HAP-1 (cell line): ENCODE results near the gene PDE6A.

Experiments used
- DNase-seq, 2 experiments: peaks; one replicate each; pipeline ENCODE4 v3.0.0-alpha.2; 2016 to 2020; ENCODE audit warnings: low spot score in 2 of 2
- H3K27me3 ChIP-seq: fragments of 250-450 bp; sonication (Bioruptor Pico); 2 replicates; pipeline ENCODE4 v1.5.1; 2020; ENCODE audit warnings: low read depth, mild to moderate bottlenecking, moderate library complexity
- H3K36me3 ChIP-seq: fragments of 250-450 bp; sonication (Bioruptor Pico); replicated peaks from 2 replicates; pipeline ENCODE4 v1.5.1; 2020; ENCODE audit warnings: mild to moderate bottlenecking
- H3K4me1 ChIP-seq: fragments of 250-450 bp; sonication (Bioruptor Pico); 2 replicates; pipeline ENCODE4 v1.5.1; 2020; ENCODE audit warnings: mild to moderate bottlenecking
- H3K4me3 ChIP-seq: fragments of 250-450 bp; sonication (Bioruptor Pico); 2 replicates; pipeline ENCODE4 v1.5.1; 2020; ENCODE audit warnings: mild to moderate bottlenecking, moderate library complexity
- H3K9me3 ChIP-seq: fragments of 250-450 bp; sonication (Bioruptor Pico); 2 replicates; pipeline ENCODE4 v1.5.1; 2020; ENCODE audit warnings: mild to moderate bottlenecking, moderate library complexity
- in situ Hi-C: fragments of 300-500 bp; cut with MboI; formaldehyde crosslinking; loops from 3 replicates; pipeline ENCODE4 v1.14.3; 2020; ENCODE audit warnings: low sequenced_read_pairs, inconsistent platforms, mixed read lengths

The PDE6A gene

DNA sequence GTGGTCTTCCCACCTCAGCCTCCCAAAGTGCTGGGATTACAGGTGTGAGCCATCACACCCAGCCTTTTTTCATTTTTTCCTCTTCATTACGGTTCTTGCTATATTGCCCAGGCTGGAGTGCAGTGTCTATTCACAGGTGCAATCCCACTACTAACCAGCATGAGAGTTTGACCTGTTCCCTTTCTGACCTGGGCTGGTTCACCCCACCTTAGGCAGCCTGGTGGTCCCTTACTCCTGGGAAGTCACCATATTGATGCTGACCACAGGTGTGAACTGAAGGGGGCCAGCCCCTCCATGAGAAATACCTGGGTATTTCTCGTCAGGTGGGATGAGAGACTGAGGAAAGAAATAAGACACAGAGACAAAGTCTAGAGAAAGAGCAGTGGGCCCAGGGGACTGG, 2.4 kb downstream of the PDE6A start:
- Histone ChIP-seq H3K36me3 (no peaks in the 10 kb centered on the region), H3K4me1 (no peaks in the 10 kb centered on the region)
- in situ Hi-C loops, result no loop called here

DNA sequence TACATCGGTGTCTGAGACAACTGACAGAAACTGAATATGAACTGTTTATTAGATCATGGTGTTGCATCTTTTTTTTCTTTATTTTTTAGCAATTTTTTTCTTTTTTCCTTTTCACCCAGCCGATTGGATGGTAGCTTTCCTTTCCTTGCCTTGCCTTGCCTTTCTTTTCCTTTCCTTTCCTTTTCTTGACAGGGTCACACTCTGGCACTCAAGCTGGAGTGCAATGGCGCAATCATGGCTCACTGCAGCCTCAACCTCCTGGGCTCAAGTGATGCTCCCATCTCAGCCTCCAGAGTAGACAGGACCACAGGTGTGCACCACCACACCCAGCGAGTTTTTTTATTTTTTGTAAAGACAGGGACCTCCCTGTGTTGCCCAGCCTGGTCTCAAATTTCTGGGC, 2.8 kb downstream of the PDE6A start:
- H3K36me3 ChIP-seq, result no peaks in the 10 kb centered on the region
- H3K4me1 ChIP-seq, result no peaks in the 10 kb centered on the region
- in situ Hi-C loops, result no loop called here
- no peak for DNase-seq
- H3K27me3 ChIP-seq, result no peaks in the 10 kb centered on the region
- H3K9me3 ChIP-seq, result no peaks in the 10 kb centered on the region
- H3K4me3 ChIP-seq, result no peak overlapping the region

More for the DNA sequence above, 2.4 kb downstream of the PDE6A start:
- Histone ChIP-seq H3K9me3 (no peaks in the 10 kb centered on the region), H3K27me3 (no peaks in the 10 kb centered on the region), H3K4me3 (no peak overlapping the region)
- no peak for DNase-seq

DNA sequence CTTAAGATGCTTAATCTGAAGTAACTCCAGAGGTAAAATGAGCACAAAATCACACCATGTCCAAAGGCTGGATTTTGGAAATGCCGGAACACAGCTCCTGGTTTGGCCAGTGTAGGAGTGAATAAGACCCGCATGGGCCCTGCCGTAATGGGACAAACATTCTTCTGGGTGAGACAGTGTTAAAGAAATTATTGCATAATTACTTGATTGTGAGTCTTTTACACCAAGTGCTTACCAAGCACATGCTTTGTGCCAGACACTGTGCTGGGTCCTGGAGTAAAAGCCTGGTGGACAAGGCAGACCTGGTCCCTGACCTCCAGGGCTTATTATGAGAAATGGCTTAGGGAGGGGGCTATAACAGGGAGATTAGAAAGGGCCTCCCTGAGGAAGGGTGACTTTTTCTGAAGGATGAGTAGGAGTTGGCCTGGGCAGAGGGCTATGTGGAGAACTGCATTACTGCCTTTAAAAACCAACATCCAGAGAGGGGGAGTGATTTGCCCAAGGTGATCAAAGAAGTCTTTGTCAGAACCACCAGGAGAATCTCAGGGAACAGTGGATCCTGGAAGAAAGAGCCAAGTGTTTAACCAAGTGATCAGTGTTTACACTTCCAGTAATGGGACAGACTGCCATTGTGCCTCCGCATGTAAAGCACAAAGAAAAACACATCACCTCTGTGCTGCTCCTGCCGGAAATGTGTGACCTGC, 3.5 kb downstream of the PDE6A start:
- Histone ChIP-seq H3K4me3 (no peak overlapping the region), H3K36me3 (no peaks in the 10 kb centered on the region), H3K9me3 (no peaks in the 10 kb centered on the region), H3K4me1 (no peaks in the 10 kb centered on the region), H3K27me3 (no peaks in the 10 kb centered on the region)
- DNase-seq, result no peak
- in situ Hi-C loops, result no loop called here

DNA sequence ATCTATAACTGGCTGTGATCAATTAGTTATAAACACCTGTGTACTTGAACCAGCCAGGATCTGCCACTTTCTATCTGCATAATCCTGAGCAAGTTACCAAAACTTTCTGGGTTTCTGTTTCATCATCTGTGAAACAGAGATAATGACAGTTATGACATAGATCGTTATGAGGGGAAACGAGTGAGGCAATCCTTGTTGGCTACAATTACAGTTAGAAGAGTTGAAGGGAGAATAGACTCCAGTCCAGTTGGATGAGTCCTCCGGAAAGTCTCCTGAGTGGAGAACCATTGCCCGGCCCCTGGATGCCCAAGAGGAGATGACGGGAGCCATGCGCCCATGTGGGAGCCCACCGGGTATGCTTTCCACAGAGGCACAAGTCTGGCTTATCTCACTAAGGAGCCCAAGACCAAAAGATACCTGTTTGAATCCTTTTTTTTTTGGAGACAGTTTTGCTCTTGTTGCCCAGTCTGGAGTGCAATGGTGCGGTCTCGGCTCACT, 4.5 kb downstream of the PDE6A start:
- Histone ChIP-seq H3K4me3 (no peak overlapping the region), H3K27me3 (no peaks in the 10 kb centered on the region), H3K9me3 (no peaks in the 10 kb centered on the region), H3K4me1 (no peaks in the 10 kb centered on the region), H3K36me3 (no peaks in the 10 kb centered on the region)
- DNase-seq, result no peak
- in situ Hi-C loops, result no loop called here

DNA sequence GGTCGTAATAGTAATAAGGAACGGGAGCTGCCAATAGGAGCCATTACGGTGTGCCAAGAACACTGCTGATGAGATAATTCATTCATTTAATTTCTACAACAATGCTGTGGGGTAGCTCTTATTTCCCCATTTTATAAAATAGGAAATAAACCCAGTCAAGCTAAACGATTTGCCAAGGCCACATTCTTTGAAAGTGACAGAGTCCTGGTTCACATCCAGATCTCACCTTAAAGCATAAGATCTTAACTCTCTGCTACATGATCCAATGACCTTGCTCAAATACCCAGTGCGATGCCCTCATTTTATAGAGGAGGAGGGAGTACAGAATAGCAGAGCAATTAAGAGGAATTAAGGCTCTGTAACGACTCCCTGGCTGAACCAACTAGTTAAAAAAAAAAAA, 5.0 kb downstream of the PDE6A start:
- Histone ChIP-seq H3K4me1 (no peaks in the 10 kb centered on the region), H3K27me3 (peaks cover under 1% of the 10 kb centered on the region; the same call in 1 of the 2 replicates), H3K9me3 (no peaks in the 10 kb centered on the region), H3K36me3 (no peaks in the 10 kb centered on the region), H3K4me3 (no peak overlapping the region)
- DNase-seq, result no peak
- in situ Hi-C loops, result no loop called here

DNA sequence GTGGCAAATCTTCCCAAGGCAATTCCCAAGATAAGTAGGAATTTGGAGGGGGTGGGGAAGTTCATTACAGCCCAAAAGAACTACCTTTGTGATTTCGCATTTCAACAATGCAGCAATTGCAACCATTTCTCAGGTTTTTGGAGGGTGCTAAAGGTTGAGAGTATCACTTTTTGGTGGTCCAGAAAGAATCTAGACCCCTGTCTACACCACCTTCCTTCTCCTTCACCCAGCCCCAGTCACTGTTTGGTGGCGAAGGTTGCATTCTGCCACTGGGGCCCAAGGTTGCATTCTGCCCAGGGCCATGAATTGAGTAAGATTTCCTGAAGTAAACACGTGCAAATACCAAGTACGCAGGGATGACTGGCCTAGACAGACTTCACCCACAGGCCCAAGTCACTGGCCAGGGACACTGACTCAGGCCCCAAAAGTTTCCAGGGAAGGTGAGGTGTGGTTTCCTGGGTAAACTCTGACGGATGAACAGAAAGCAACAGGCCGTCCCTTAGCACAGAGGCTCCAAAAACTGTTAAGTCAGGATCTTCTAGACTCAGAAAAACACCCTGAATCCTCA, 5.7 kb downstream of the PDE6A start:
- in situ Hi-C loops, result no loop called here
- no peaks in the 10 kb centered on the region for H3K36me3 ChIP-seq
- H3K4me1 ChIP-seq, result no peaks in the 10 kb centered on the region
- H3K9me3 ChIP-seq, result no peaks in the 10 kb centered on the region
- H3K4me3 ChIP-seq, result no peak overlapping the region
- DNase-seq, result no peak
- H3K27me3 ChIP-seq, result peaks cover 2% of the 10 kb centered on the region; the same call in 1 of the 2 replicates

DNA sequence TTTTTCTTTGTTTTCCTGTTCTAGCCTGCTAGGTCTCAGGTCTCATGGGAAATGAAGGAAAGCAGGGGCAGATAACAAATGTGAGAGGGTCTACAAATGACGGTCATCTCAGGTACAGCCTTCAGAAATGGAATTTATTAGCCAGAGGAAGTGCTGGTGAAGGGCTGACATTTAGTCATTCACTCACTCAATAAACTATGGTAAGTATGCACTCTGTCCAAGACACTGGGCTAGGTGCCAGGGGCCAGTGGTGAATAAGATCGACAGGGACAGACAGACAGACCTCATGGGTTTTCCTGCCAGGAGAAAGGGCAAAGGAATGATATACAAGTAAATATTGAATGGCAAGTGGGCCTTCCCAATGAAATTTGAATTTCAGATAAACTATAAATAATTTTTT, 6.3 kb downstream of the PDE6A start:
- Histone ChIP-seq H3K4me3 (no peak overlapping the region), H3K36me3 (no peaks in the 10 kb centered on the region), H3K4me1 (no peaks in the 10 kb centered on the region), H3K27me3 (peaks cover 2% of the 10 kb centered on the region; the same call in 1 of the 2 replicates), H3K9me3 (no peaks in the 10 kb centered on the region)
- in situ Hi-C loops, result no loop called here
- DNase-seq, result no peak

DNA sequence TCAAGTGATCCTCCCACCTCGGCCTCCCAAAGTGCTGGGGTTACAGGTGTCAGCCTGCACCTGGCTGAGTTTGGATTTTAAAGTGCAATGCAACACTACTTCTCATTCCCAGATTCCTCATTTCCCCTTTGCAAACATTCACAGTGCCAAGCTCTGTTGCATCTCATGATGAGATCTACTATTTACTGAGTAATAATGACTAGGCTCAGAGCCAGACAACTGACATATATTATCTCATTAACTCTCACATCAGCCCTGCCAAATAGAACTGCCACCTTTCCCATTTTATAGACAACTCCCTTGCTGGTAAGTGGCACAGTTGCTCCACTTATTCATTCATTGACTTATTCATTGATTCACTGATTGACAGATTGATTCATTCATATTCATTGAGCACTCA, 7.0 kb downstream of the PDE6A start:
- no peaks in the 10 kb centered on the region for H3K4me1 ChIP-seq
- in situ Hi-C loops, result no loop called here
- H3K9me3 ChIP-seq, result no peaks in the 10 kb centered on the region
- no peaks in the 10 kb centered on the region for H3K36me3 ChIP-seq
- H3K27me3 ChIP-seq, result peaks cover 2% of the 10 kb centered on the region; the same call in 1 of the 2 replicates
- no peak overlapping the region for H3K4me3 ChIP-seq
- DNase-seq, result no peak

DNA sequence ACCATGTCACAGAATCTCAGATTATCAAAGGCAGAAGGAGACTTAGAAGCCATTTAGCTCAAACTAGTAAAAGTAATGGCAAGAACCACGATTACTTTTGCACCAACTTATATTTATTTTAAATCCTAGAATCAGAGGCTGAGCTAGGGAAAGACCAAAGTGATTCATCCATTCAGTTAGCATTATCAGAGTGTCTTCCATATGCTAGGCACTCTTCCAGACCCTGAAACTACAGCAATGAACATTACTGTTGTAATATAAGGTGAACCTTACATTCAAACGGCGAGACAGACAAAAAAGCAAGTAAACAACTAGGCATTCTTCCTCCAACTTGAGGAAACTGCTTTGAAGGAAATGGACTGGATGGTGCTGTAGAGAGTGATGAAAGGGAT, 7.9 kb downstream of the PDE6A start:
- no peaks in the 10 kb centered on the region for H3K4me1 ChIP-seq
- H3K27me3 ChIP-seq, result peaks cover 2% of the 10 kb centered on the region
- H3K36me3 ChIP-seq, result no peaks in the 10 kb centered on the region
- no peak overlapping the region for H3K4me3 ChIP-seq
- in situ Hi-C loops, result no loop called here
- DNase-seq, result no peak
- no peaks in the 10 kb centered on the region for H3K9me3 ChIP-seq

DNA sequence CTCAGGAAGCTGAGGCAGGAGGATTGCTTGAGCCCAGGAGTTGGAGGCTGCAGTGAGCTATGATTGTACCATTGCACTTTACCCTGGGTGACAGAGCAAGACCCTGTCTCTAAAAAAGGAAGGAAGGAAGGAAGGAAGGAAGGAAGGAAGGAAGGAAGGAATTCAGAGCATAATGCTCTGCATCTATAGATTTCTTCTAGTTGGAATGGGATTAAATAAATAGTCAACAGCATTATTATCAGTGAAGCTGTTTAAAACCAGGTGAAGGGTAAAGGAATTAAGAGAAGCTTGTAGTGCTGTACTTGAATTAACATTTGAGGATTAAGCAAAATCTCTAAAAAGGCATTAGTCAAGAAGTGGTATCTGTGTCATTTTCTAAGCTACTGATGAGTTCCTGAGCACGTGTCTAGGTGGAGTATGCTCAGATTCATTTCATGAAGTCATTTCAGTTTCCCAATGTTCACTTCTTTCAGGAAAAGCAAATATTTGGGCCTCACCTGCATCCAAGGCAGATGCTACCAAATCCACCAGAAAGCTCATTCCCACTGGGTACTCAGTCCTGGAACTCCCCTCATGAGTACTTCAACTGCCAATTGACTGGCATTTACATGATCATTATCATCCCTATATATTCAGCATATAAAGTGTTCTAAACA, 8.4 kb downstream of the PDE6A start:
- Histone ChIP-seq H3K27me3 (peaks cover 5% of the 10 kb centered on the region), H3K4me3 (no peak overlapping the region), H3K36me3 (no peaks in the 10 kb centered on the region), H3K4me1 (no peaks in the 10 kb centered on the region), H3K9me3 (no peaks in the 10 kb centered on the region)
- in situ Hi-C loops, result no loop called here
- DNase-seq, result no peak

DNA sequence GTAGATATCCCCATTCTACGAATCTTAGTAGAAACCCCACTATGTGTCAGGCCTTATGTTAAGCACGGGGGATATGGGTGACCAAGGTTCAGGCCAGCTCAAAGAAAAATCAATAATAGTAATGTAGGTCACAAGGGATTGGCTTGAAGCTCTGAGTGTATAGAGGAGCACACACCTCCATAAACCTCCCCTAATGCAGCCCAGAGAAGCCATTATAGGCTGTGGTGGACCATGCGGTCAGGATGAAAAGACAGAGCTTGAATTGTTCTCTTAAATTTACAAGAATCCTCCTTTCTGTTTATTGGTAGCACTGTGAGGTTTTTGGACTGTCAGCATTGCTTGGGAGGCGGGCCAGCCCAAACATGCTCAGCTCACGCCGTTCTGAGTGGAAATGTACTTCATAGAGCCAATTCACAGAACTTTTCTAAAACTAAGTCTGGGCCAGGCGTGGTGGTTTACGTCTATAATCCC, 9.1 kb downstream of the PDE6A start:
- in situ Hi-C loops, result no loop called here
- H3K9me3 ChIP-seq, result no peaks in the 10 kb centered on the region
- no peak for DNase-seq
- H3K36me3 ChIP-seq, result no peaks in the 10 kb centered on the region
- H3K4me1 ChIP-seq, result no peaks in the 10 kb centered on the region
- peaks cover 11% of the 10 kb centered on the region for H3K27me3 ChIP-seq
- H3K4me3 ChIP-seq, result no peak overlapping the region

DNA sequence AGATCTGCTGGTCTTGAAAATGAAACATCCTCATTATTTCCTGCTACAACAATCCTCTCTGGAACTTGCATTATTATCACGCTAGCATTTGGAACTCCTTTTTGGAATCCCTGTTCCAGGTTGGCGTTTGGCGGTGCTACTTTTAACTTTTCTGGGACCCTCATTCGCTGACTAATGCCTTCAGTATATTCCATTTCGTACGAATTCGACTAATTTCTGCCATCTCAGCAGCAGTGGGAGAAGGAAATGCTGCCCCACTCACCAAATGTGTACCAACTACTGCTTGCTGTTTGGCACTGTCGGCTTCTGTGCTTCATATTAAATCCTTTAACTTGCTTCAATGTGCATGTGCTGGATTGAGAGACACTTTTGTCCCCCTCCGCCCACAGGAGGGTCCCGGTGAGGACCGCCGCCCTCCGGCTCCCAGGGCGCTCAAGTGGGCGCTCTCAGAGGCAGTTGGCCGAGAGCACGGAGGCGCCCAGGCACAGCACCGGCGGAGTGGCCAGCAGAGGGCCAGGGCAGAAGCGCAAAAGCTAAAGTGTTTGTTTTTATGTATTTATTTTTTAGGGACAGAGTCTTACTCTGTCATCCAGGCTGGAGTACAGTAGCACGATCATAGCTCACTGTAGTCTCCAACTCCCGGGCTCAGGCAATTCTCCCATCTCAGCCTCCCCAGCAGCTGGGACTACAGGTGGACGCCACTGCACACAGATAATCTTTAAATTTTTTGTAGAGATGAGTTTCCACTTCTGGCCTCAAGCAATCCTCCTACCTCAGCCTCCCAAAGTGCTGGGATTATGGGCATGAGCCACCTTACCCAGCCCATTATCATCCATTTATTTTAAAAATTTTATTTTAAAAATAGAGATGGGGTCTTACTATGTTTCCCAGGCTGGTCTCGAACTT, 11.9 kb downstream of the PDE6A start:
- in situ Hi-C loops, result no loop called here
- no peak overlapping the region for H3K4me3 ChIP-seq
- H3K4me1 ChIP-seq, result no peaks in the 10 kb centered on the region
- no peak for DNase-seq
- H3K36me3 ChIP-seq, result no peaks in the 10 kb centered on the region
- peaks cover 13% of the 10 kb centered on the region for H3K27me3 ChIP-seq
- H3K9me3 ChIP-seq, result no peaks in the 10 kb centered on the region

DNA sequence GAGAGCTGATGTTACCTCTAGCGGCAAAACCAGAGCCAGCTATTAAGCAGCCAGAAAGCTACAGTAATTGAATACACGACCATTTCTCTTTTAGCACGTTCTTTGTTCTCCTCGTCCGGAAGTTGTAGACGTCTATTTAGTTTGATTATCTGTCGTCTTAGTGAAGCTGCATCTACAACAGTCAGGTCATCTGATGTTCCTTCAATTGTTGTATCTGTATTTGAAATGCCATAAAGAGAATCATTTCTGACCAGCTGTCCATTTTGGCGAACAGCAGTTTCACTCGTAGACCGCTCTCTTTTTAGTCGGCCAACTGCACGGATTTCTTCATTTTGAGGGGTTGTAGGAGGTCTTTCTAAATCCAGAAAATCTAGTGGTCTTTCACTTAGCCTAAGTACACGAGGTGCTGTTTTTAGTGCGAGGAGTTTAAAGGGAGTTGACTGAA, 12.6 kb downstream of the PDE6A start:
- H3K36me3 ChIP-seq, result no peaks in the 10 kb centered on the region
- H3K9me3 ChIP-seq, result no peaks in the 10 kb centered on the region
- H3K27me3 ChIP-seq, result peaks cover 13% of the 10 kb centered on the region
- no peak for DNase-seq
- in situ Hi-C loops, result no loop called here
- H3K4me1 ChIP-seq, result no peaks in the 10 kb centered on the region
- H3K4me3 ChIP-seq, result no peak overlapping the region
